ENCODE data around the gene FHIT. TPM values are rescaled to one million over a fixed set of nuclear protein-coding genes. Genes with fewer than 3 reads are reported as not detected.

The FHIT gene
- polyA plus RNA-seq, 1 of the 3 experiments (the other 2 are of a cell fraction), result 0.41 TPM

GRCh38 chr3:60073942-60074341, 1177.3 kb downstream of the FHIT start:
- no peak for DNase-seq
- Histone ChIP-seq H3K4me1 (ENCODE audit: control insufficient read depth in 1 of 2, insufficient read depth in 2 of 2, low read depth in 1 of 2, low read length in 1 of 2) (no peaks in the 10 kb centered on the region), H3K9ac (no peak overlapping the region), H3K9me3 (no peaks in the 10 kb centered on the region), H3K27ac (ENCODE audit: low read depth in 2 of 2, low read length in 1 of 2) (no peak overlapping the region), H4K20me1 (ENCODE audit: insufficient read depth) (no peaks in the 10 kb centered on the region), H3K27me3 (ENCODE audit: insufficient read depth) (no peaks in the 10 kb centered on the region), H3K4me2 (no peak overlapping the region), H3K36me3 (replicated peaks in 1 of 2; ENCODE audit: control insufficient read depth in 1 of 2, insufficient read depth in 2 of 2, low read length in 1 of 2) (no peaks in the 10 kb centered on the region), H3K79me2 (ENCODE audit: insufficient read depth) (no peaks in the 10 kb centered on the region), H2AFZ (ENCODE audit: low read depth) (no peak overlapping the region), H3K4me3 (ENCODE audit: low read depth in 2 of 2, low read length in 1 of 2) (no peak overlapping the region), H3F3A (replicated peaks; ENCODE audit: insufficient read depth) (no peaks in the 10 kb centered on the region), H3K9me2 (no peaks in the 10 kb centered on the region)
- ChIA-PET POLR2A (no interaction called here), CTCF (no interaction called here)
- TF ChIP-seq ELF1 (IDR thresholded peaks at IDR 0.05) (no peak), CTCF (IDR thresholded peaks at IDR 0.05) (no peak), RAD21 (IDR thresholded peaks at IDR 0.05; ENCODE audit: low read length) (no peak), USF2 (IDR thresholded peaks at IDR 0.05; ENCODE audit: borderline replicate concordance, low read depth, low read length) (no peak), RCOR1 (IDR thresholded peaks at IDR 0.05; ENCODE audit: low read length) (no peak), YY1 (IDR thresholded peaks at IDR 0.05; ENCODE audit: low read depth) (no peak), POLR2AphosphoS5 (IDR thresholded peaks at IDR 0.05; ENCODE audit: low read depth, low read length) (no peak)

GRCh38 chr3:60073228-60073627, 1178.0 kb downstream of the FHIT start:
- Histone ChIP-seq H4K20me1 (ENCODE audit: insufficient read depth) (no peaks in the 10 kb centered on the region), H3F3A (replicated peaks; ENCODE audit: insufficient read depth) (no peaks in the 10 kb centered on the region), H3K4me3 (ENCODE audit: low read depth in 2 of 2, low read length in 1 of 2) (no peak overlapping the region), H3K9ac (no peak overlapping the region), H3K79me2 (ENCODE audit: insufficient read depth) (no peaks in the 10 kb centered on the region), H3K27ac (ENCODE audit: low read depth in 2 of 2, low read length in 1 of 2) (no peak overlapping the region), H3K36me3 (replicated peaks in 1 of 2; ENCODE audit: control insufficient read depth in 1 of 2, insufficient read depth in 2 of 2, low read length in 1 of 2) (no peaks in the 10 kb centered on the region), H3K9me2 (no peaks in the 10 kb centered on the region), H3K4me2 (no peak overlapping the region), H2AFZ (ENCODE audit: low read depth) (no peak overlapping the region), H3K9me3 (no peaks in the 10 kb centered on the region), H3K4me1 (ENCODE audit: control insufficient read depth in 1 of 2, insufficient read depth in 2 of 2, low read depth in 1 of 2, low read length in 1 of 2) (no peaks in the 10 kb centered on the region), H3K27me3 (ENCODE audit: insufficient read depth) (no peaks in the 10 kb centered on the region)
- no peak for DNase-seq
- ChIA-PET CTCF (no interaction called here), POLR2A (no interaction called here)
- 18% methylated on average over 4 of the region's 4 CpGs for WGBS (ENCODE audit: low lambda C conversion rate)
- TF ChIP-seq SMC3 (IDR thresholded peaks at IDR 0.05; ENCODE audit: low read depth, low read length), result no peak
- TF ChIP-seq USF1 (IDR thresholded peaks at IDR 0.05; ENCODE audit: borderline replicate concordance, low read depth), result no peak
- no peak for TF ChIP-seq TEAD4 (IDR thresholded peaks at IDR 0.05; ENCODE audit: borderline replicate concordance, insufficient read depth)
- TF ChIP-seq MXI1 (IDR thresholded peaks at IDR 0.05; ENCODE audit: low read depth, low read length), result no peak
- no peak for TF ChIP-seq USF2 (IDR thresholded peaks at IDR 0.05; ENCODE audit: borderline replicate concordance, low read depth, low read length)
- no peak for TF ChIP-seq TCF12 (IDR thresholded peaks at IDR 0.05)
- no peak for TF ChIP-seq FOXM1 (IDR thresholded peaks at IDR 0.05; ENCODE audit: low read depth)
- TF ChIP-seq REST (IDR thresholded peaks at IDR 0.05; ENCODE audit: low read depth, low read length), result no peak
- no peak for TF ChIP-seq NRF1 (IDR thresholded peaks at IDR 0.05; ENCODE audit: low read depth, low read length)
